IMR-90 (cell line): Measurements from ENCODE around the gene PLEKHH1. TPM values are rescaled to one million over a fixed set of nuclear protein-coding genes. Genes with fewer than 3 reads are reported as not detected.

ENCODE experiments used
- ATAC-seq: fragments of 200-7000 bp; cut with Tn5 transposase; 2 replicates; pipeline ENCODE4 v1.9.1; 2020; ENCODE audit warnings: low read depth, mild to moderate bottlenecking, moderate library complexity
- BruUV-seq: library from RNA; stranded (reverse); fragments of 400-500 nt; replicated peaks from 2 replicates; lab custom pipeline; 2021; lab: Mats Ljungman, UMichigan
- CTCF ChIA-PET: fragments of 300-600 bp; formaldehyde crosslinking; extraction: SDS; loops from one replicate; lab custom pipeline; 2021; ENCODE audit warnings: antibody characterized with exemption; lab: Yijun Ruan, JAX
- POLR2A ChIA-PET: fragments of 300-600 bp; sonication (Branson Sonifier 250); formaldehyde crosslinking; loops from one replicate; lab custom pipeline; 2022; ENCODE audit warnings: antibody characterized with exemption; ENCODE audit not compliant: unreplicated experiment; lab: Charles Lee
- DNase-seq: peaks from one replicate; pipeline ENCODE4 v3.0.0; 2013
- H2AFZ ChIP-seq: replicated peaks from 2 replicates; pipeline ENCODE3; 2013; ENCODE audit warnings: low read length, mild to moderate bottlenecking; ENCODE audit not compliant: poor library complexity
- H2AK5ac ChIP-seq: 2 replicates; pipeline ENCODE4 v1.6.1; 2013; ENCODE audit warnings: low read depth, low read length, inconsistent platforms
- H2AK9ac ChIP-seq: replicated peaks from 2 replicates; pipeline ENCODE3; 2013; ENCODE audit warnings: mild to moderate bottlenecking, low read depth, low read length, moderate library complexity; ENCODE audit not compliant: poor library complexity
- H2BK120ac ChIP-seq: 2 replicates; pipeline ENCODE4 v1.6.1; 2013; ENCODE audit warnings: low read depth, low read length, inconsistent platforms
- H2BK15ac ChIP-seq: 3 replicates; pipeline ENCODE4 v1.6.1; 2013; ENCODE audit warnings: low read depth, low read length, inconsistent platforms
- H2BK20ac ChIP-seq: 2 replicates; pipeline ENCODE4 v1.6.1; 2013; ENCODE audit warnings: low read depth, mild to moderate bottlenecking, inconsistent platforms, low read length, moderate library complexity
- H2BK5ac ChIP-seq: 2 replicates; pipeline ENCODE4 v1.6.1; 2013; ENCODE audit warnings: mild to moderate bottlenecking, low read depth, low read length, inconsistent platforms; ENCODE audit not compliant: poor library complexity, severe bottlenecking
- H3K14ac ChIP-seq: replicated peaks from 2 replicates; pipeline ENCODE4 v1.6.1; 2013; ENCODE audit warnings: low read depth, low read length, inconsistent platforms
- H3K18ac ChIP-seq: 2 replicates; pipeline ENCODE4 v1.6.1; 2013; ENCODE audit warnings: low read depth, low read length, control low read depth
- H3K23ac ChIP-seq: 2 replicates; pipeline ENCODE4 v1.6.1; 2013; ENCODE audit warnings: low read depth, low read length, inconsistent platforms
- H3K27ac ChIP-seq: 2 replicates; pipeline ENCODE4 v1.5.1; 2013; ENCODE audit warnings: mild to moderate bottlenecking, control low read depth, low read length; ENCODE audit not compliant: insufficient read depth
- H3K27me3 ChIP-seq: 2 replicates; pipeline ENCODE4 v1.6.1; 2013; ENCODE audit warnings: low read length; ENCODE audit not compliant: control insufficient read depth, insufficient read depth
- H3K36me3 ChIP-seq: 2 replicates; pipeline ENCODE4 v1.6.1; 2013; ENCODE audit warnings: low read length, mixed read lengths; ENCODE audit not compliant: control insufficient read depth, insufficient read depth
- H3K4ac ChIP-seq: 2 replicates; pipeline ENCODE4 v1.6.1; 2013; ENCODE audit warnings: low read depth, low read length, inconsistent platforms
- H3K4me1 ChIP-seq: 2 replicates; pipeline ENCODE4 v1.6.1; 2013; ENCODE audit warnings: low read length, mixed read lengths; ENCODE audit not compliant: control insufficient read depth, insufficient read depth
- H3K4me2 ChIP-seq: 2 replicates; pipeline ENCODE4 v1.6.1; 2013; ENCODE audit warnings: low read depth, mild to moderate bottlenecking, control low read depth, low read length, moderate library complexity
- H3K4me3 ChIP-seq: 2 replicates; pipeline ENCODE4 v1.5.1; 2013; ENCODE audit warnings: low read depth, mild to moderate bottlenecking, control low read depth, low read length, moderate library complexity; ENCODE audit not compliant: insufficient read depth
- H3K56ac ChIP-seq: 2 replicates; pipeline ENCODE4 v1.6.1; 2013; ENCODE audit warnings: low read length, inconsistent platforms; ENCODE audit not compliant: insufficient read depth; ENCODE audit errors: extremely low read depth
- H3K79me1 ChIP-seq, 2 experiments: 2 replicates each; pipeline ENCODE4 v1.6.1; 2013; ENCODE audit warnings: low read length in 2 of 2, inconsistent platforms in 1 of 2, low read depth in 1 of 2
- H3K9ac ChIP-seq: 2 replicates; pipeline ENCODE4 v1.6.1; 2013; ENCODE audit warnings: low read depth, low read length, control low read depth
- H3K9me1 ChIP-seq: 2 replicates; pipeline ENCODE4 v1.6.1; 2013; ENCODE audit warnings: low read length, inconsistent platforms; ENCODE audit not compliant: insufficient read depth
- H3K9me3 ChIP-seq: 2 replicates; pipeline ENCODE4 v1.6.1; 2013; ENCODE audit warnings: low read length; ENCODE audit not compliant: control insufficient read depth, insufficient read depth
- H4K20me1 ChIP-seq: 2 replicates; pipeline ENCODE4 v1.6.1; 2013; ENCODE audit warnings: low read length, inconsistent platforms; ENCODE audit not compliant: insufficient read depth
- H4K5ac ChIP-seq: 2 replicates; pipeline ENCODE4 v1.6.1; 2013; ENCODE audit warnings: mild to moderate bottlenecking, low read depth, low read length, control low read depth
- H4K8ac ChIP-seq, 2 experiments: 2 replicates each; pipeline ENCODE4 v1.6.1; 2013; ENCODE audit warnings: low read depth in 2 of 2, low read length in 2 of 2, control low read depth in 1 of 2, inconsistent platforms in 1 of 2
- H4K91ac ChIP-seq: 2 replicates; pipeline ENCODE4 v1.6.1; 2013; ENCODE audit warnings: low read depth, low read length, inconsistent platforms; ENCODE audit not compliant: insufficient read depth
- BHLHE40 ChIP-seq: fragments of 150-350 bp; IDR thresholded peaks from 2 replicates; pipeline ENCODE4 v1.6.1; 2016; ENCODE audit warnings: mild to moderate bottlenecking, low read depth, low read length
- CEBPB ChIP-seq: IDR thresholded peaks from 2 replicates; pipeline ENCODE4 v1.6.1; 2012; ENCODE audit warnings: low read depth, low read length, improper control_type of control experiment
- CHD1 ChIP-seq: IDR thresholded peaks from 2 replicates; pipeline ENCODE4 v1.6.1; 2012; ENCODE audit warnings: low read depth, low read length, improper control_type of control experiment
- FOS ChIP-seq: fragments of 150-350 bp; IDR thresholded peaks from 2 replicates; pipeline ENCODE4 v1.6.1; 2016; ENCODE audit warnings: low read depth, low read length
- MAFK ChIP-seq: IDR thresholded peaks from 2 replicates; pipeline ENCODE4 v1.6.1; 2012; ENCODE audit warnings: low read depth, low read length, improper control_type of control experiment
- MAZ ChIP-seq: IDR thresholded peaks from 2 replicates; pipeline ENCODE4 v1.6.1; 2012; ENCODE audit warnings: low read depth, mild to moderate bottlenecking, low read length, improper control_type of control experiment, moderate library complexity, borderline replicate concordance
- MXI1 ChIP-seq: IDR thresholded peaks from 2 replicates; pipeline ENCODE4 v1.6.1; 2012; ENCODE audit warnings: low read depth, mild to moderate bottlenecking, low read length, moderate library complexity, borderline replicate concordance
- NFE2L2 ChIP-seq: fragments of 150-350 bp; IDR thresholded peaks from 2 replicates; pipeline ENCODE4 v1.6.1; 2016; ENCODE audit warnings: low read depth, mild to moderate bottlenecking, low read length
- POLR2A ChIP-seq: IDR thresholded peaks from 2 replicates; pipeline ENCODE4 v1.6.1; 2012; ENCODE audit warnings: mild to moderate bottlenecking, low read depth, low read length
- RAD21 ChIP-seq: IDR thresholded peaks from 2 replicates; pipeline ENCODE4 v1.6.1; 2012; ENCODE audit warnings: low read length, improper control_type of control experiment
- RFX5 ChIP-seq: IDR thresholded peaks from 2 replicates; pipeline ENCODE4 v1.8.0; 2012; ENCODE audit warnings: low read depth, mild to moderate bottlenecking, low read length, moderate library complexity
- SMC3 ChIP-seq: fragments of 150-350 bp; IDR thresholded peaks from 2 replicates; pipeline ENCODE4 v1.6.1; 2016; ENCODE audit warnings: low read depth, mild to moderate bottlenecking, antibody characterized with exemption, low read length, moderate library complexity
- WGBS, 2 experiments: methylation state at CpG; one replicate each; pipeline versions ENCODE4 v1.1.5 to v1.1.7; 2013; ENCODE audit warnings: missing lambda C conversion rate in 2 of 2; ENCODE audit not compliant: insufficient read length in 1 of 2; ENCODE audit errors: extremely low coverage in 2 of 2; 5-methylcytosine and 5-hydroxymethylcytosine counted together
- dilution Hi-C: fragments of 300-500 bp; cut with HindIII; formaldehyde crosslinking; loops from one replicate; pipeline ENCODE4 v1.14.3; 2018; ENCODE audit warnings: low sequenced_read_pairs; ENCODE audit not compliant: unreplicated experiment
- in situ Hi-C: fragments of 300-500 bp; cut with MboI; formaldehyde crosslinking; loops from 3 replicates; pipeline ENCODE4 v1.14.3; 2019; ENCODE audit warnings: low sequenced_read_pairs, inconsistent platforms, mixed read lengths
- intact Hi-C: fragments of 100-400 bp; cut with micrococcal nuclease; formaldehyde crosslinking; loops from 2 replicates; pipeline ENCODE4 v1.10.0; 2022
- polyA plus RNA-seq, 3 experiments: library from polyadenylated mRNA; depleted of rRNA; stranded (reverse); fragments of >200 nt; gene quantifications; 2 replicates each; pipeline ENCODE4 v1.2.3, GENCODE V29; 2012; ENCODE audit warnings: low replicate concordance in 1 of 3
- total RNA-seq: library from RNA; depleted of rRNA; stranded (reverse); fragments of >200 nt; gene quantifications from 2 replicates; pipeline ENCODE4 v1.2.3, GENCODE V29; 2012
- TF ChIP-seq, protein P1 (sequence below): fragments of 150-350 bp; IDR thresholded peaks from 2 replicates; pipeline ENCODE4 v1.6.1; 2016; ENCODE audit warnings: low read depth, mild to moderate bottlenecking, low read length, moderate library complexity, borderline replicate concordance
- TF ChIP-seq, protein P2 (sequence below): fragments of 150-350 bp; IDR thresholded peaks from 2 replicates; pipeline ENCODE4 v1.6.1; 2017; ENCODE audit warnings: mild to moderate bottlenecking, antibody characterized with exemption, low read length, low read depth
- TF ChIP-seq, protein P3 (sequence below): conservative IDR thresholded peaks from 2 replicates; pipeline ENCODE4 v1.5.1; 2012; ENCODE audit warnings: mild to moderate bottlenecking, low read depth, low read length, improper control_type of control experiment

The PLEKHH1 gene
- total and polyA plus RNA-seq, 2 of the 4 experiments (the other 2 are of a cell fraction): under 0.01 to 0.34 TPM

DNA sequence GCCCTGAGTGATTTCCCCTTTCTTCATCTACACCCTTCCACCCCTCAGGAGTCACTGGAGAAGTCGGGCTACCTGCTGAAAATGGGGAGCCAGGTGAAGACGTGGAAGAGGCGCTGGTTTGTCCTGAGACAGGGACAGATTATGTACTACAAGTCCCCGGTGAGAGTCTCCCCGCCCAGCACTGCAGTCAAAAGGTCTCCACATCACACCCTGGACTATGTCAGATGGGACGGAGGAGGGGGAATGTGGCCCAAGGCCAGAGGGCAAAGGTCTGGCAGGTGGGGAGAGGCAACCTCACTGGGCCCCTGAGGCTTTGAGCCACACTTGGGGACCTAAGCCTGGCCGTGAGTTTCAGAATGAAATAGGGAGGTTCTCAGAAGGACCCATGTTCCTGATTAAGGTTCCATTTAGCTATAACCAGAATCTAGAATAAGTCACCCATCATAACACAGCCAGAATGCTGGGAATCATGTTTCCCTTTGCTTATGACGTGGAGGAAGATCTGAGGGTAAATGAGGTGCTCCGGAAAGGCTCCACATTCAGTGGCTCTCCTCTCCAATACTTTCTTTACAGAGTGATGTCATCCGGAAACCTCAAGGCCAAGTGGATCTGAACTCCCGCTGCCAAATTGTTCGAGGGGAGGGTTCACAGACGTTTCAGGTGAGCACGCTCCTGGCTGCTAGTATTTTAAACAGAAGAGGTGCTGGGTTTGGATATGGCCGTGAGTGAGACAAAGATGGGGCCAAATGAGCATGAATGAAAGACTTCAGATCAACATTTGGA is 40.3 kb downstream of the PLEKHH1 start:
- H2BK20ac ChIP-seq: no peak overlapping the region
- no peak overlapping the region for H4K8ac ChIP-seq
- dilution Hi-C loops (no loop called here), intact Hi-C loops (no loop called here), in situ Hi-C loops (no loop called here)
- H2BK5ac ChIP-seq: no peak overlapping the region
- H4K20me1 ChIP-seq: no peaks in the 10 kb centered on the region
- no peak overlapping the region for H4K91ac ChIP-seq
- no peaks in the 10 kb centered on the region for H3K4me1 ChIP-seq
- no peak overlapping the region for H3K4me2 ChIP-seq
- no peaks in the 10 kb centered on the region for H3K9me3 ChIP-seq
- 62% methylated on average over 3 of the region's 15 CpGs; no CpG with 5 or more reads in 1 of the 2 experiments for WGBS, 2 experiments
- no peak overlapping the region for H2AFZ ChIP-seq
- BruUV-seq: no TSS peak
- H3K27me3 ChIP-seq: peaks cover 6% of the 10 kb centered on the region
- H3K23ac ChIP-seq: no peak overlapping the region
- H3K18ac ChIP-seq: no peak overlapping the region
- H2AK9ac ChIP-seq: no peak overlapping the region
- H3K14ac ChIP-seq: no peak overlapping the region
- ChIA-PET POLR2A (no interaction called here), CTCF (interaction anchor here (3.6 kb wide), 1 partner anchor 146 kb away, joined by 39 read pairs; no protein-coding TSS in a partner anchor)
- ATAC-seq: no peak
- DNase-seq: no peak
- no peak overlapping the region for H3K9ac ChIP-seq
- H2BK120ac ChIP-seq: no peak overlapping the region
- H3K27ac ChIP-seq: no peak overlapping the region
- H4K5ac ChIP-seq: no peak overlapping the region
- 0 out of 2 replicates have a peak, but pooled peaks cover 3% of the 10 kb centered on the region for H3K9me1 ChIP-seq
- TF ChIP-seq SMC3 (no peak), MXI1 (no peak), MAZ (no peak), FOS (no peak), RAD21 (no peak), BHLHE40 (no peak), CEBPB (no peak), NFE2L2 (no peak), CHD1 (no peak), POLR2A (no peak), MAFK (no peak), RFX5 (no peak)
- TF ChIP-seq, protein P1, sequence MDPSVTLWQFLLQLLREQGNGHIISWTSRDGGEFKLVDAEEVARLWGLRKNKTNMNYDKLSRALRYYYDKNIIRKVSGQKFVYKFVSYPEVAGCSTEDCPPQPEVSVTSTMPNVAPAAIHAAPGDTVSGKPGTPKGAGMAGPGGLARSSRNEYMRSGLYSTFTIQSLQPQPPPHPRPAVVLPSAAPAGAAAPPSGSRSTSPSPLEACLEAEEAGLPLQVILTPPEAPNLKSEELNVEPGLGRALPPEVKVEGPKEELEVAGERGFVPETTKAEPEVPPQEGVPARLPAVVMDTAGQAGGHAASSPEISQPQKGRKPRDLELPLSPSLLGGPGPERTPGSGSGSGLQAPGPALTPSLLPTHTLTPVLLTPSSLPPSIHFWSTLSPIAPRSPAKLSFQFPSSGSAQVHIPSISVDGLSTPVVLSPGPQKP: no peak
- TF ChIP-seq, protein P2, sequence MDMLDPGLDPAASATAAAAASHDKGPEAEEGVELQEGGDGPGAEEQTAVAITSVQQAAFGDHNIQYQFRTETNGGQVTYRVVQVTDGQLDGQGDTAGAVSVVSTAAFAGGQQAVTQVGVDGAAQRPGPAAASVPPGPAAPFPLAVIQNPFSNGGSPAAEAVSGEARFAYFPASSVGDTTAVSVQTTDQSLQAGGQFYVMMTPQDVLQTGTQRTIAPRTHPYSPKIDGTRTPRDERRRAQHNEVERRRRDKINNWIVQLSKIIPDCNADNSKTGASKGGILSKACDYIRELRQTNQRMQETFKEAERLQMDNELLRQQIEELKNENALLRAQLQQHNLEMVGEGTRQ: no peak
- TF ChIP-seq, protein P3, sequence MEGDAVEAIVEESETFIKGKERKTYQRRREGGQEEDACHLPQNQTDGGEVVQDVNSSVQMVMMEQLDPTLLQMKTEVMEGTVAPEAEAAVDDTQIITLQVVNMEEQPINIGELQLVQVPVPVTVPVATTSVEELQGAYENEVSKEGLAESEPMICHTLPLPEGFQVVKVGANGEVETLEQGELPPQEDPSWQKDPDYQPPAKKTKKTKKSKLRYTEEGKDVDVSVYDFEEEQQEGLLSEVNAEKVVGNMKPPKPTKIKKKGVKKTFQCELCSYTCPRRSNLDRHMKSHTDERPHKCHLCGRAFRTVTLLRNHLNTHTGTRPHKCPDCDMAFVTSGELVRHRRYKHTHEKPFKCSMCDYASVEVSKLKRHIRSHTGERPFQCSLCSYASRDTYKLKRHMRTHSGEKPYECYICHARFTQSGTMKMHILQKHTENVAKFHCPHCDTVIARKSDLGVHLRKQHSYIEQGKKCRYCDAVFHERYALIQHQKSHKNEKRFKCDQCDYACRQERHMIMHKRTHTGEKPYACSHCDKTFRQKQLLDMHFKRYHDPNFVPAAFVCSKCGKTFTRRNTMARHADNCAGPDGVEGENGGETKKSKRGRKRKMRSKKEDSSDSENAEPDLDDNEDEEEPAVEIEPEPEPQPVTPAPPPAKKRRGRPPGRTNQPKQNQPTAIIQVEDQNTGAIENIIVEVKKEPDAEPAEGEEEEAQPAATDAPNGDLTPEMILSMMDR: no peak
- H3K4me3 ChIP-seq: no peak overlapping the region
- H3K56ac ChIP-seq: no peak overlapping the region
- no peak overlapping the region for H3K4ac ChIP-seq
- no peaks in the 10 kb centered on the region for H3K79me1 ChIP-seq
- no peaks in the 10 kb centered on the region for H3K36me3 ChIP-seq
- no peak overlapping the region for H2BK15ac ChIP-seq
- H2AK5ac ChIP-seq: no peak overlapping the region
